Gastrocnemius medialis (tissue), 4 donors: Measurements from ENCODE around the gene TBCD. TPM values are rescaled to one million over a fixed set of nuclear protein-coding genes. Genes with fewer than 3 reads are reported as not detected.

Source experiments
- ATAC-seq, 2 donors: fragments of 150-250 bp; one replicate each; pipeline ENCODE4 v1.9.1; 2016
- DNase-seq, 2 donors: peaks; one replicate each; pipeline ENCODE4 v3.0.0-alpha.2; 2019
- H3K27ac ChIP-seq, 4 donors: fragments of 200-600 bp; sonication (generic); 1 replicate in 1 of 4; 2 replicates in 3 of 4; pipeline ENCODE4 v1.5.1; 2016 to 2018; ENCODE audit warnings: mild to moderate bottlenecking in 2 of 4, moderate library complexity in 1 of 4
- H3K27me3 ChIP-seq, 3 donors: fragments of 200-600 bp; sonication (generic) in 2 of 3; 1 replicate in 1 of 3; 2 replicates in 2 of 3; pipeline versions ENCODE4 v1.5.1 to v1.6.0; 2016 to 2019; ENCODE audit warnings: mild to moderate bottlenecking in 1 of 3, moderate library complexity in 1 of 3
- H3K36me3 ChIP-seq, 2 donors: fragments of 200-600 bp; sonication (generic) in 1 of 2; one replicate each; pipeline ENCODE4 v1.5.1; 2017 to 2018
- H3K4me1 ChIP-seq, 2 donors: fragments of 200-600 bp; sonication (generic) in 1 of 2; one replicate each; pipeline ENCODE4 v1.5.1; 2016 to 2017; ENCODE audit warnings: mild to moderate bottlenecking in 2 of 2
- H3K4me3 ChIP-seq, 4 donors: fragments of 200-600 bp; sonication (generic) in 3 of 4; 1 replicate in 1 of 4; 2 replicates in 3 of 4; pipeline ENCODE4 v1.5.1; 2016 to 2019; ENCODE audit warnings: mild to moderate bottlenecking in 2 of 4
- H3K9me3 ChIP-seq, 3 donors: fragments of 200-600 bp; sonication (generic) in 2 of 3; 1 replicate in 1 of 3; 2 replicates in 2 of 3; pipeline ENCODE4 v1.5.1; 2016 to 2019
- POLR2A ChIP-seq, 2 donors: fragments of 450-650 bp; IDR thresholded peaks; one replicate each; pipeline ENCODE4 v1.6.1; 2017; ENCODE audit warnings: antibody characterized with exemption in 2 of 2, mild to moderate bottlenecking in 2 of 2, moderate library complexity in 2 of 2
- in situ Hi-C, 4 donors: fragments of 200-750 bp; cut with MboI; loops; one replicate each; pipeline versions ENCODE4 v1.15.0 to v1.8.0; 2017; ENCODE audit warnings: low sequenced_read_pairs in 4 of 4
- intact Hi-C: fragments of 100-400 bp; cut with DNase I; formaldehyde crosslinking; loops from one replicate; pipeline ENCODE4 v1.15.1; 2023; ENCODE audit warnings: low total_unique reads
- total RNA-seq, 4 donors: library from RNA; depleted of rRNA; stranded (reverse); fragments of >200 nt; gene quantifications; one replicate each; pipeline versions ENCODE4 v1.1.0 to v1.2.3, GENCODE V29; 2016
- TF ChIP-seq, protein P1 (sequence below), 5 experiments: fragments of 450-650 bp in 3 of 5; fragments of 200-600 bp in 2 of 5; sonication (generic) in 2 of 5; IDR thresholded peaks in 4 of 5; conservative IDR thresholded peaks in 1 of 5; 1 replicate in 4 of 5; 2 replicates in 1 of 5; pipeline ENCODE4 v1.5.1; 2016 to 2019; ENCODE audit warnings: antibody characterized with exemption in 5 of 5, mild to moderate bottlenecking in 3 of 5, moderate library complexity in 3 of 5

TBCD gene
- total RNA-seq, 4 donors from 2014 or later: 18.0 to 50.4 (median 33.3) TPM

DNA sequence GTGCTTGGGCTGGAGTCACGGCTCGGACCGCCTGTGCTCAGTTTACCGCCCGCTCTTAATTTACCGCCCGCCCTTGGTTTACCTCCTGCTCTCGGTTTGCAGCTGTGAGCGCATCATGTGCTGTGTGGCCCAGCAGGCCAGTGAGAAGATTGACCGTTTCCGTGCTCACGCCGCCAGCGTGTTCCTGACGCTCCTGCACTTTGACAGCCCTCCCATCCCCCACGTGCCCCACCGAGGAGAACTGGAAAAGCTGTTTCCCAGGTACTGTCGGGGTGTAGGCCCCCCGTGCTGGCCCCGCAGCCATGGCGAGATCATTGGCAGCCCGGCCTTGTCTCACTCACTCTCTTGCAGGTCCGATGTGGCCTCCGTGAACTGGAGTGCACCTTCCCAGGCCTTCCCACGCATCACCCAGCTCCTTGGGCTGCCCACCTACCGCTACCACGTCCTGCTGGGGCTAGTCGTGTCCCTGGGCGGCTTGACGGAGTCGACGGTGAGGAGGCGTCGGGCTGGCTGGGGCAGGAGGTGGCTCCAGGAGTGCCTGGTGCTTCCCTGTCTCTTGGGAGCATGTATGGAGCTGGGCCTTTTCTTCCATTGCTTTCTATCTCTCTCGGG is 177.3 kb downstream of the TBCD start:
- Histone ChIP-seq H3K27ac (no peak overlapping the region), H3K27me3 (no peaks in the 10 kb centered on the region), H3K36me3 (peaks cover 0 to 78% of the 10 kb centered on the region in 2 donors), H3K9me3 (no peaks in the 10 kb centered on the region), H3K4me3 (no peak overlapping the region), H3K4me1 (peaks cover 0 to 3% of the 10 kb centered on the region in 2 donors)
- DNase-seq: no peak
- TF ChIP-seq, protein P1, sequence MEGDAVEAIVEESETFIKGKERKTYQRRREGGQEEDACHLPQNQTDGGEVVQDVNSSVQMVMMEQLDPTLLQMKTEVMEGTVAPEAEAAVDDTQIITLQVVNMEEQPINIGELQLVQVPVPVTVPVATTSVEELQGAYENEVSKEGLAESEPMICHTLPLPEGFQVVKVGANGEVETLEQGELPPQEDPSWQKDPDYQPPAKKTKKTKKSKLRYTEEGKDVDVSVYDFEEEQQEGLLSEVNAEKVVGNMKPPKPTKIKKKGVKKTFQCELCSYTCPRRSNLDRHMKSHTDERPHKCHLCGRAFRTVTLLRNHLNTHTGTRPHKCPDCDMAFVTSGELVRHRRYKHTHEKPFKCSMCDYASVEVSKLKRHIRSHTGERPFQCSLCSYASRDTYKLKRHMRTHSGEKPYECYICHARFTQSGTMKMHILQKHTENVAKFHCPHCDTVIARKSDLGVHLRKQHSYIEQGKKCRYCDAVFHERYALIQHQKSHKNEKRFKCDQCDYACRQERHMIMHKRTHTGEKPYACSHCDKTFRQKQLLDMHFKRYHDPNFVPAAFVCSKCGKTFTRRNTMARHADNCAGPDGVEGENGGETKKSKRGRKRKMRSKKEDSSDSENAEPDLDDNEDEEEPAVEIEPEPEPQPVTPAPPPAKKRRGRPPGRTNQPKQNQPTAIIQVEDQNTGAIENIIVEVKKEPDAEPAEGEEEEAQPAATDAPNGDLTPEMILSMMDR (IDR thresholded peaks at IDR 0.05 in 4 of 5, conservative IDR thresholded peaks at IDR 0.05 in 1 of 5): no peak
- TF ChIP-seq POLR2A (IDR thresholded peaks at IDR 0.05): no peak
- intact Hi-C loops (no loop called here), in situ Hi-C loops (no loop called here)
- ATAC-seq: no peak

- no peaks in the 10 kb centered on the region for H3K9me3 ChIP-seq
- H3K4me1 ChIP-seq: peaks cover 0 to 3% of the 10 kb centered on the region in 2 donors
- H3K36me3 ChIP-seq: peaks cover 0 to 82% of the 10 kb centered on the region in 2 donors
- no peak overlapping the region for H3K4me3 ChIP-seq
- no peaks in the 10 kb centered on the region for H3K27me3 ChIP-seq
- TF ChIP-seq POLR2A (IDR thresholded peaks at IDR 0.05): no peak
- TF ChIP-seq, protein P1 (IDR thresholded peaks at IDR 0.05 in 4 of 5, conservative IDR thresholded peaks at IDR 0.05 in 1 of 5): no peak
- intact Hi-C loops (no loop called here), in situ Hi-C loops (no loop called here)
- no peak overlapping the region for H3K27ac ChIP-seq
- DNase-seq: no peak
- no peak for ATAC-seq
Observed at GRCh38 chr17:82929676-82930042, 177.8 kb downstream of the TBCD start.

DNA sequence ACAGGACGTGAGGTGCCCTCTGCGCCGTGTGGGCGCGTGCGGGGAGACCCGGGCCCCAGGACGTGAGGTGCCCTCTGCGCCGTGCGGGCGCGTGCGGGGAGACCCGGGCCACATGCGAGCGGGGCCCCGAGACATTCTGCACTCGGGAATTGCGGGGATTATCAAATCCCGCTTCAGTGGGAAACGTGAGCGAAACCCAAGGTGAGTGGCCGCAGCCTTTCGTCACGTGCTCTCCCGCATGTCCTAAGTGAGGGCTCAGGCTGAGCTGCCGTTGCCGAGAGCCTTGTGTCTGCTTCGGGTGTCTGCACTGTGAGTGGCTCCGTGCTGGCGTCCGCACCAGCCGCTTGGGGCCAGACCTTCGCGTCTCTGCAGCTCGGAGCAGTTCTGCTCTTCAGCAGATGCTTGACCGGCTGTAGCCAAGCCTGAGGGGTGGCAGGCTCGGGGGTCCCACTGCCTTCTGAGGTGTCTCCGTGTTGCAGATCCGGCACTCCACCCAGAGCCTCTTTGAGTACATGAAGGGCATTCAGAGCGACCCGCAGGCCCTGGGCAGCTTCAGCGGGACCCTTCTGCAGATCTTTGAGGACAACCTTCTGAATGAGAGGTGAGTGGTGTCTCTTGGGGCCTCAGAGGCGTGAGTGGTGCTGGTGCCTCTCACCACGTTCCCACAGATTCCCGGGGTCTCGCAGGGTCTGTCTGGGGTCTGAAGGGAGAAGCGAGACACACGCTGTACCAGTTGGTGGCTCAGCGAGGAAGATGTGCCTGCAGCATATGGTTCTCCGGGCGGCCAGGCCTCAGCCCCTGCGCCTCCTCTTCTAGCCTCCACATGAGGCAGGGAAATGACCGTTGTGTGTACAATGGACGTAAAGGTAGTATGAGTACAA is 178.4 kb downstream of the TBCD start:
- H3K4me3 ChIP-seq: no peak overlapping the region
- TF ChIP-seq, protein P1 (IDR thresholded peaks at IDR 0.05 in 4 of 5, conservative IDR thresholded peaks at IDR 0.05 in 1 of 5): no peak
- no peak for TF ChIP-seq POLR2A (IDR thresholded peaks at IDR 0.05)
- H3K9me3 ChIP-seq: no peaks in the 10 kb centered on the region
- no peak overlapping the region for H3K27ac ChIP-seq
- intact Hi-C loops: no loop called here
- in situ Hi-C loops: no loop called here
- ATAC-seq: no peak
- H3K27me3 ChIP-seq: no peaks in the 10 kb centered on the region
- H3K36me3 ChIP-seq: peaks cover 0 to 77% of the 10 kb centered on the region in 2 donors
- peaks cover 0 to 3% of the 10 kb centered on the region in 2 donors for H3K4me1 ChIP-seq
- DNase-seq: no peak

GRCh38 chr17:82930924-82931698 is 179.2 kb downstream of the TBCD start:
- peak overlapping the region; percentile 0 to 33 (median 28) for H3K27ac ChIP-seq
- no peak for ATAC-seq
- intact Hi-C loops: no loop called here
- TF ChIP-seq, protein P1 (IDR thresholded peaks at IDR 0.05 in 4 of 5, conservative IDR thresholded peaks at IDR 0.05 in 1 of 5): no peak
- no peaks in the 10 kb centered on the region for H3K27me3 ChIP-seq
- H3K4me3 ChIP-seq: no peak overlapping the region
- DNase-seq: no peak
- H3K9me3 ChIP-seq: no peaks in the 10 kb centered on the region
- in situ Hi-C loops: no loop called here
- H3K4me1 ChIP-seq: peaks cover 0 to 3% of the 10 kb centered on the region in 2 donors
- H3K36me3 ChIP-seq: peaks cover 0 to 73% of the 10 kb centered on the region in 2 donors
